GM12873 (cell line): ENCODE data around the gene ZFP36L2.

Source experiments
- TF ChIP-seq, protein P1 (sequence below): IDR thresholded peaks from 2 replicates; pipeline ENCODE4 v1.5.1; 2012; ENCODE audit warnings: low read depth, mild to moderate bottlenecking, moderate library complexity, low read length, control low read depth; ENCODE audit not compliant: insufficient read depth; ENCODE audit errors: missing control alignments

The ZFP36L2 gene

DNA sequence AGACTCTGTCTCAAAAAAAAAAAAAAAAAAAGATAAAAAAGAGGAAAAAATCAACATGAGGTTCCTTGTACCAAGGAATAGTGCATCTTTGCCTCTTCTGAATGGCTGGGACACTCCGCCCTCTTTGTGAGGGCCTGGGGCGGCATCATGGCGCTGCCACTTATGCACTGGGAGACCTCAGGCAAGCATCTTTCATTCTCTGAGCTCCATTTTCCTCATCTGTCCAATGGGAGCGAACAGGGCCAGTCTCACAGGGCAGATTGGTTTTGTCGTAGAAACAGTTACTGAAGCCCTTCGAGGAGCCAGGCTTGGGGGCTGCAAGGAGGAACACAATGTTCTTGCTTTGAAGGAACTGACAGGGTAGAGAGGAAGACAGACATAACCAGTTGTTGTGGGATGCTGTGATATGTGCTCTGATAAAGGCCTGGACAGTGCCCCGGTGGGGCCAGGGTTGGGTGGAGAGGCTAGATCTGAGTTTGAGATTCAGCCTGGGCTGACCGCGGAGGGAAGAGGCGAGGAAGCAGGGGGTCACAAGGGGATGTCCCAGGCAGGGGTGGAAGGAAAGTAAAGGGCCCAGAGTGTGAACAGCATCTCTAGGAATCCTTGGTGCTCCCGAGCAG, 14.1 kb downstream of the ZFP36L2 start:
- TF ChIP-seq, protein P1, sequence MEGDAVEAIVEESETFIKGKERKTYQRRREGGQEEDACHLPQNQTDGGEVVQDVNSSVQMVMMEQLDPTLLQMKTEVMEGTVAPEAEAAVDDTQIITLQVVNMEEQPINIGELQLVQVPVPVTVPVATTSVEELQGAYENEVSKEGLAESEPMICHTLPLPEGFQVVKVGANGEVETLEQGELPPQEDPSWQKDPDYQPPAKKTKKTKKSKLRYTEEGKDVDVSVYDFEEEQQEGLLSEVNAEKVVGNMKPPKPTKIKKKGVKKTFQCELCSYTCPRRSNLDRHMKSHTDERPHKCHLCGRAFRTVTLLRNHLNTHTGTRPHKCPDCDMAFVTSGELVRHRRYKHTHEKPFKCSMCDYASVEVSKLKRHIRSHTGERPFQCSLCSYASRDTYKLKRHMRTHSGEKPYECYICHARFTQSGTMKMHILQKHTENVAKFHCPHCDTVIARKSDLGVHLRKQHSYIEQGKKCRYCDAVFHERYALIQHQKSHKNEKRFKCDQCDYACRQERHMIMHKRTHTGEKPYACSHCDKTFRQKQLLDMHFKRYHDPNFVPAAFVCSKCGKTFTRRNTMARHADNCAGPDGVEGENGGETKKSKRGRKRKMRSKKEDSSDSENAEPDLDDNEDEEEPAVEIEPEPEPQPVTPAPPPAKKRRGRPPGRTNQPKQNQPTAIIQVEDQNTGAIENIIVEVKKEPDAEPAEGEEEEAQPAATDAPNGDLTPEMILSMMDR, result no peak

DNA sequence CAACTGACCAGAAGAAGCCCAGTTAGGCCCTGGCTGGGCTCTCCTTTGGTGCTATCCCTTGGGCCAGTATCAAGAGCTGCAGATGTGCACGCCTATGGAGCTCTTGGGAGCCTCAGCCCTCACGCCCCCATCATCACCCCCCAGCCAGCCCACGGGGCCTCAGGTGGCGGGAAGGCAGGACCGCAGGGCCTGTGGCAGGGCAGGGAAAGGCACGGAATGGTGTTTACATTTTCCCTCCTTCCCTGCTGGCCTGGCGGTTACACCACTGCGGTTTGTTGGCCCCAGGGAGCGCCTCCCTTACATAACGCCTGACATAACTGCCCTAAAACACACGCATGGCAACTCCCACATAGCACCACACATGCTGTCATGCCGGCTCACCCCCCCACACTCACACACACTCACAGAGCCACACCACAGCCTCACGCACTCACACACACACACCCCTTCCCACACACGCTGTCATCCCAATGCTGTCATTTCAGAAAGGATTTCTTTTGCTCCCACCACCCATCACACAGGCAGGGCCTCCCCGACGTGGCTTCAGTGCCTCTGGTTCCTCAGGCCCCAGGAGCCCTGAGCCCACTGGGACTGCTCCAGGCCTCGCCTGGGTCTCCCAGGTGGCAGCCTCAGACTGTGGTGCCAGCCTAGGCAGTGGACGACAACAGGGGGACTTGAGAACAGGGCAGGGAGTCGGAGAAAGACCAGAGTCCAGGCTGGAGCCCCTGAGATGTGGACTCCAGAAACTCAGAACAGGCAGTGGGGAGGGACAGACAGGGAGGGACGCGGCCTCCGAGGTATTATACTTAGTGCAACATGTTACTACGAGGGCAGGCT, 15.7 kb downstream of the ZFP36L2 start:
- TF ChIP-seq, protein P1, result no peak

DNA sequence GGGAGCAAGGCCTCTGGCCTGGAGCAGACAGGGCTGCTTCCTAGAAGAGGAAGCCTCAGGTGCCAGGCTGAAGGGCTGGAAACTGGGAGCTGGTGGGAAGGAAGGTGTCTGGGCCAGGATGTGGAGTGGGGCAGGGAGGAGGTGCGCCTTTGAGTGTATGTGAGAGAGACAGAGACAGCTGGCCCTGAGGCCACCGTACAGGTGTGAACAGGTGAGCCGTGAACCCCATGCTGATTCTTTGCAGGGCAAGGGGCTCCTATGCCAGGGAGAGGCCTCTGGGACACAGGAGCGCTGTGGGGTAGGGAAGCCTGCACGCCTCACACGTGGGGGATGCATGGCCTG, 16.3 kb downstream of the ZFP36L2 start:
- TF ChIP-seq, protein P1, result no peak

DNA sequence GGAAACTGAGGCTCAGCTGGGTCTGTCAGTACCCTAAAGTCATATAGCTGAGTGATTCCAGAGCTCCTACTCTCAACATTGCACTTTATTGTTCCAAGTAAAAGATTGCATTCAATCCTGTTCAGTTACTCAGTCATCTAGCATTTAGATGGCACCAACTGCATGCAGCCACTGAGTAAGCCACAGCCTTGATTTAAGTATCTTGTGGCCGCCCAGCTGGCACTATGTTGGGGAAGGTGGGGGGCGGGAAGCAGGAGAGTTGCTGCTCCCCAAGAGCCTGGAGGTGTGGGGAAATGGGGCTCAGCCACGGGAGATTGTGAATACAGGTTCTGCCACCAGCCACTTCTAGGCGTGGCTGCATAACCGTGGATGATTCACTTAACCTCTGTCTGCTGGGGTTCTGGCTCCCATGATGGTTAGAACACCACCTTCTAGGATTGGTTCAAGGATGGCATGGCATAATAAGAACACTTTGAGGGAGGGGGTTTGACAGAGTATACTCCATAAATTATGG, 17.1 kb downstream of the ZFP36L2 start:
- TF ChIP-seq, protein P1, result no peak

DNA sequence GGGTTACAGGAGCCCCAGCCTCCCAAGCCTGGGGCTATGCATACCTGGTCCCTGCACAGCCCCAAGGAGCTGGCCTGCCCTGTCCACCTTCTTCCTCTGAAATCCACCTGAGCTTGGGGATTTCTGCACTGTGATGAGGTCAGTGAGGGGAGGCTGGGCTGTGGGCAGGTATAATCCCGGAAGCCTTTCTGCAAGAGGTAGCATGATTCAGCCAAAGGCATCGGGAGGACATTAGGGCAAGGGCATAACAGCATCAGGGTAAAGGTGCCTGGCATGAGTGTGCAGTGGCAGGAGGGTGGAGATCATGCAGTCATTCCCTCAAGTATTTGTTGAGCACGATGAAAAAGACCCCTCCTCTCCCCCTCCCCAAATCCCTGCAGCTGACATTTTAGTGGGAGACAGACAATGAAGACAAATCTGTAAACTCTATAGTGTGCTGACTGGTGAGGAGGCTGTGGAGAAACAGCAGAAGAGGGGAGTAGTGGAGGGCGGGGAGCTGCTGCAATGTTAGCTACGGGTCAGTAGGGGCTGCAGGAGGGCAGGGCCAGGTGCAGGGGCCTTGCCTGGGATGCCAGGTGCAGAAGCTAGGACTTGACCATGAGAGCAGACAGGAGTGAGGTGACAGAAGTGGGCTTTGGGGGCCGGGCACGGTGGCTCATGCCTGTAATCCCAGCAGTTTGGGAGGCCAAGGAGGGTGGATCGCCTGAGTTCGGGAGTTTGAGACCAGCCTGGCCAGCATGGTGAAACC, 18.7 kb downstream of the ZFP36L2 start:
- TF ChIP-seq, protein P1, result no peak

DNA sequence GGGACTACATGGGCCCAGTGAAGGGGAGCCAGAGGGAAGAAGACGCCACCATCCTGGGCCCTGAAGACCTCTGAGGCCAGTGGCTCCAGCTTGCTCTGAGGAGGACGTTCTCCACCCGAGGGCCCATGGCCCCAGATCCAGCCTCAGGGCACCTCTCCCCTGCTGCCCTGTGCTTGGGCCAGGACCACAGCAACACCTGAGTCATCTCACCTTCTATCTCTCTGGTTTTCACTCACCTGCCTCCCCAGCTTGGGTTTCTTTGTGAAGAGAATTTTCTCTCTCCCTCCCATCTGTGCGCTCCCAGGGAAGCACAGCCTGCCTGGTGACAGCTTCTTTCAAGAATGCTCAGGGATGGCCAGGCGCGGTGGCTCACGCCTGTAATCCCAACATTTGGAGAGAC, 19.8 kb downstream of the ZFP36L2 start:
- TF ChIP-seq, protein P1, result no peak

DNA sequence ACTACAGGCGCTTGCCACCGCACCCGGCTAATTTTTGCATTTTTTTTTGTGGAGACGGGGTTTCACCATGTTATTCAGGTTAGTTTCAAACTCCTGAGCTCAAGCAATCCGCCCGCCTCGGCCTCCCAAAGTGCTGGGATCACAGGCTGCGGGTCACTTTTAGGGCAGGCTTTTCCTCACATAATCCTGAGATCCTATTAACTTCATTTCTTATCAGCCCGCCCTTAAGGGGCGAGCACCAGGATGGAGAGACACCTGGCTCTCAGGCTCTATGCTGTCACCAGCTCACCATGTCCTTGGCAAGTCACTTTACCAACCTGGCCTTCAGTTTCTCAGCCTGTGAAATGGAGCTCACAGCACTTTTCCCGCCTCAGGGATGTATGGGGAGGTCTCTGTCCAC, 23.0 kb downstream of the ZFP36L2 start:
- TF ChIP-seq, protein P1, result no peak
